ENCODE results near the gene GYS1.

Gene GYS1

DNA sequence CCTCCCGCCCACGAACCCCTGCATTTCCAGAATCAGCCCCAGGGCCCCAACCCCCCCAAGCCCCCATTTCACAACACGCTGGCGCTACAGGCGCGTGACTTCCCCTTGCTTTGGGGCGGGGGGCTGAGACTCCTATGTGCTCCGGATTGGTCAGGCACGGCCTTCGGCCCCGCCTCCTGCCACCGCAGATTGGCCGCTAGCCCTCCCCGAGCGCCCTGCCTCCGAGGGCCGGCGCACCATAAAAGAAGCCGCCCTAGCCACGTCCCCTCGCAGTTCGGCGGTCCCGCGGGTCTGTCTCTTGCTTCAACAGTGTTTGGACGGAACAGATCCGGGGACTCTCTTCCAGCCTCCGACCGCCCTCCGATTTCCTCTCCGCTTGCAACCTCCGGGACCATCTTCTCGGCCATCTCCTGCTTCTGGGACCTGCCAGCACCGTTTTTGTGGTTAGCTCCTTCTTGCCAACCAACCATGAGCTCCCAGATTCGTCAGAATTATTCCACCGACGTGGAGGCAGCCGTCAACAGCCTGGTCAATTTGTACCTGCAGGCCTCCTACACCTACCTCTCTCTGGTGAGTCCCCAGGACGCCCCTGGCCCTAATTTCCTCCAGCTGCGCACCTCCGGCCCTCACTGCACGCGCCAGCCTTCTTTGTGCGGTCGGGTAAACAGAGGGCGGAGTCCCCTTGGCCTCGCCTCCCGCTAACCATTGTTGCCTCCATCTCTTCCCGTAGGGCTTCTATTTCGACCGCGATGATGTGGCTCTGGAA, 27.9 kb downstream of the GYS1 start, which contains the start of gene FTL:
FTL (plus strand) TSS at position 270 of the 766 bp plus-strand sequence; CDS start at position 469, 199 bp downstream.
- CTCF ChIA-PET, result interaction anchor here (0.7 to 1.0 kb wide), 3 partner anchors 12 to 177 kb away, joined by 3 to 5 read pairs (median 3); no protein-coding TSS in a partner anchor
- POLR2A ChIA-PET, result interaction anchor here (1.0 to 4.2 kb wide), 7 partner anchors 10 to 169 kb away, joined by 3 to 34 read pairs (median 6); partner anchors contain the start of genes BAX, NUCB1, PPP1R15A and RUVBL2
- Histone ChIP-seq H3K4me1 (ENCODE audit: control insufficient read depth, insufficient read depth, low read length) (peaks cover 20% of the 10 kb centered on the region), H3K9me3 (ENCODE audit: control insufficient read depth, insufficient read depth, low read depth, low read length) (no peaks in the 10 kb centered on the region), H3K27ac (ENCODE audit: extremely low read depth, low read depth, low read length) (peak within 1 kb of the TSS; percentile 82), H3K36me3 (ENCODE audit: control insufficient read depth in 2 of 2, insufficient read depth in 1 of 2, low read length in 2 of 2) (peaks cover 3 to 53% of the 10 kb centered on the region in 2 experiments; a peak in 2 of 3 replicates), H3K4me3 (ENCODE audit: low read depth, low read length) (peak within 1 kb of the TSS; percentile 40)
- TF ChIP-seq ZNF202 (tag by site-specific recombination; IDR thresholded peaks at IDR 0.05; ENCODE audit: borderline replicate concordance) (no peak), KLF7 (tag by site-specific recombination; IDR thresholded peaks at IDR 0.05; ENCODE audit: borderline replicate concordance) (peak; percentile 37; the same call in 1 of the 2 replicates), ZNF747 (tag by site-specific recombination; IDR thresholded peaks at IDR 0.05) (0 out of 2 replicates have a peak, but pooled peaks have one; percentile 69), ZNF121 (tag by site-specific recombination; IDR thresholded peaks at IDR 0.05) (peak; percentile 70; the same call in 1 of the 2 replicates), ZNF791 (tag by site-specific recombination; IDR thresholded peaks at IDR 0.05) (no peak), ZFHX2 (tag by site-specific recombination; conservative IDR thresholded peaks at IDR 0.05) (no peak), OVOL3 (tag by site-specific recombination; IDR thresholded peaks at IDR 0.05) (no peak), ZNF530 (tag by site-specific recombination; IDR thresholded peaks at IDR 0.05; ENCODE audit: low read depth) (no peak), ZNF341 (tag by site-specific recombination; IDR thresholded peaks at IDR 0.05; ENCODE audit: low read depth) (peak; percentile 8; the same call in 1 of the 2 replicates), ZNF2 (tag by site-specific recombination; IDR thresholded peaks at IDR 0.05) (peak; percentile 79), RBAK (tag by site-specific recombination; IDR thresholded peaks at IDR 0.05) (no peak), ZNF660 (tag by site-specific recombination; IDR thresholded peaks at IDR 0.05) (peak; percentile 84), ZBTB20 (tag by site-specific recombination; IDR thresholded peaks at IDR 0.05) (peak; percentile 25; the same call in 1 of the 2 replicates), ZNF707 (tag by site-specific recombination; IDR thresholded peaks at IDR 0.05) (no peak), ZNF544 (tag by site-specific recombination; IDR thresholded peaks at IDR 0.05) (no peak), ZNF843 (tag by site-specific recombination; IDR thresholded peaks at IDR 0.05) (no peak; the same call in none of the 2 replicates), ZEB2 (tag by site-specific recombination; IDR thresholded peaks at IDR 0.05) (peak; percentile 37; the same call in 1 of the 2 replicates), SCRT1 (tag by site-specific recombination; IDR thresholded peaks at IDR 0.05; ENCODE audit: borderline replicate concordance) (no peak; the same call in 1 of the 2 replicates), ZNF521 (tag by site-specific recombination; IDR thresholded peaks at IDR 0.05) (no peak), GLIS1 (tag by site-specific recombination; IDR thresholded peaks at IDR 0.05) (no peak; the same call in 1 of the 2 replicates), ZBTB17 (tag by site-specific recombination; IDR thresholded peaks at IDR 0.05) (peak; percentile 92), TRIM28 (IDR thresholded peaks at IDR 0.05; ENCODE audit: borderline replicate concordance, low read length) (no peak; the same call in 1 of the 2 replicates), SCRT2 (tag by site-specific recombination; IDR thresholded peaks at IDR 0.05) (peak; percentile 72), ZBTB21 (tag by site-specific recombination; IDR thresholded peaks at IDR 0.05) (no peak)
- TF ChIP-seq, protein P1, sequence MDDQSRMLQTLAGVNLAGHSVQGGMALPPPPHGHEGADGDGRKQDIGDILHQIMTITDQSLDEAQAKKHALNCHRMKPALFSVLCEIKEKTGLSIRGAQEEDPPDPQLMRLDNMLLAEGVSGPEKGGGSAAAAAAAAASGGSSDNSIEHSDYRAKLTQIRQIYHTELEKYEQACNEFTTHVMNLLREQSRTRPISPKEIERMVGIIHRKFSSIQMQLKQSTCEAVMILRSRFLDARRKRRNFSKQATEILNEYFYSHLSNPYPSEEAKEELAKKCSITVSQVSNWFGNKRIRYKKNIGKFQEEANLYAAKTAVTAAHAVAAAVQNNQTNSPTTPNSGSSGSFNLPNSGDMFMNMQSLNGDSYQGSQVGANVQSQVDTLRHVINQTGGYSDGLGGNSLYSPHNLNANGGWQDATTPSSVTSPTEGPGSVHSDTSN (CRISPR knock-in tag; IDR thresholded peaks at IDR 0.05), result no peak
- TF ChIP-seq, protein P2, sequence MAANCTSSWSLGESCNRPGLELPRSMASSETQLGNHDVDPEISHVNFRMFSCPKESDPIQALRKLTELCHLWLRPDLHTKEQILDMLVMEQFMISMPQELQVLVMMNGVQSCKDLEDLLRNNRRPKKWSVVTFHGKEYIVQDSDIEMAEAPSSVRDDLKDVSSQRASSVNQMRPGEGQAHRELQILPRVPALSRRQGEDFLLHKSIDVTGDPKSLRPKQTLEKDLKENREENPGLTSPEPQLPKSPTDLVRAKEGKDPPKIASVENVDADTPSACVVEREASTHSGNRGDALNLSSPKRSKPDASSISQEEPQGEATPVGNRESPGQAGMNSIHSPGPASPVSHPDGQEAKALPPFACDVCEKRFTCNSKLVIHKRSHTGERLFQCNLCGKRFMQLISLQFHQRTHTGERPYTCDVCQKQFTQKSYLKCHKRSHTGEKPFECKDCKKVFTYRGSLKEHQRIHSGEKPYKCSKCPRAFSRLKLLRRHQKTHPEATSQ (tag by site-specific recombination; IDR thresholded peaks at IDR 0.05), result no peak
- TF ChIP-seq, protein P3, sequence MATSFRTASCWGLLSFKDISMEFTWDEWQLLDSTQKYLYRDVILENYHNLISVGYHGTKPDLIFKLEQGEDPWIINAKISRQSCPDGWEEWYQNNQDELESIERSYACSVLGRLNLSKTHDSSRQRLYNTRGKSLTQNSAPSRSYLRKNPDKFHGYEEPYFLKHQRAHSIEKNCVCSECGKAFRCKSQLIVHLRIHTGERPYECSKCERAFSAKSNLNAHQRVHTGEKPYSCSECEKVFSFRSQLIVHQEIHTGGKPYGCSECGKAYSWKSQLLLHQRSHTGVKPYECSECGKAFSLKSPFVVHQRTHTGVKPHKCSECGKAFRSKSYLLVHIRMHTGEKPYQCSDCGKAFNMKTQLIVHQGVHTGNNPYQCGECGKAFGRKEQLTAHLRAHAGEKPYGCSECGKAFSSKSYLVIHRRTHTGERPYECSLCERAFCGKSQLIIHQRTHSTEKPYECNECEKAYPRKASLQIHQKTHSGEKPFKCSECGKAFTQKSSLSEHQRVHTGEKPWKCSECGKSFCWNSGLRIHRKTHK (tag by site-specific recombination; IDR thresholded peaks at IDR 0.05), result no peak
- TF ChIP-seq, protein P4, sequence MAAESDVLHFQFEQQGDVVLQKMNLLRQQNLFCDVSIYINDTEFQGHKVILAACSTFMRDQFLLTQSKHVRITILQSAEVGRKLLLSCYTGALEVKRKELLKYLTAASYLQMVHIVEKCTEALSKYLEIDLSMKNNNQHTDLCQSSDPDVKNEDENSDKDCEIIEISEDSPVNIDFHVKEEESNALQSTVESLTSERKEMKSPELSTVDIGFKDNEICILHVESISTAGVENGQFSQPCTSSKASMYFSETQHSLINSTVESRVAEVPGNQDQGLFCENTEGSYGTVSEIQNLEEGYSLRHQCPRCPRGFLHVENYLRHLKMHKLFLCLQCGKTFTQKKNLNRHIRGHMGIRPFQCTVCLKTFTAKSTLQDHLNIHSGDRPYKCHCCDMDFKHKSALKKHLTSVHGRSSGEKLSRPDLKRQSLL (tag by site-specific recombination; IDR thresholded peaks at IDR 0.05), result no peak
- TF ChIP-seq, protein P5, sequence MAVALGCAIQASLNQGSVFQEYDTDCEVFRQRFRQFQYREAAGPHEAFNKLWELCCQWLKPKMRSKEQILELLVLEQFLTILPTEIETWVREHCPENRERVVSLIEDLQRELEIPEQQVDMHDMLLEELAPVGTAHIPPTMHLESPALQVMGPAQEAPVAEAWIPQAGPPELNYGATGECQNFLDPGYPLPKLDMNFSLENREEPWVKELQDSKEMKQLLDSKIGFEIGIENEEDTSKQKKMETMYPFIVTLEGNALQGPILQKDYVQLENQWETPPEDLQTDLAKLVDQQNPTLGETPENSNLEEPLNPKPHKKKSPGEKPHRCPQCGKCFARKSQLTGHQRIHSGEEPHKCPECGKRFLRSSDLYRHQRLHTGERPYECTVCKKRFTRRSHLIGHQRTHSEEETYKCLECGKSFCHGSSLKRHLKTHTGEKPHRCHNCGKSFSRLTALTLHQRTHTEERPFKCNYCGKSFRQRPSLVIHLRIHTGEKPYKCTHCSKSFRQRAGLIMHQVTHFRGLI (tag by site-specific recombination; IDR thresholded peaks at IDR 0.05), result no peak; the same call in 1 of the 2 replicates

Measured in HEK293 (cell line).